Epithelial cell of proximal tubule (primary cell): ENCODE results near the gene OR13C5. TPM values are rescaled to one million over a fixed set of nuclear protein-coding genes. Genes with fewer than 3 reads are reported as not detected.
"Not testable (repeated sequence)": the region's sequence is repeated elsewhere in the genome, so short reads cannot be mapped to it uniquely, and the experiment has no call there.

Experiments used
- DNase-seq: peaks from one replicate; pipeline ENCODE4 v3.0.0-alpha.2; 2011; ENCODE audit warnings: low read depth
- H3K4me3 ChIP-seq: 2 replicates; pipeline ENCODE4 v1.5.1; 2011; ENCODE audit warnings: low read depth, mild to moderate bottlenecking, low read length
- total RNA-seq: library from RNA; depleted of rRNA; stranded (reverse); fragments of >200 nt; gene quantifications from 2 replicates; pipeline ENCODE4 v1.2.3, GENCODE V29; 2015
- TF ChIP-seq, protein P1 (sequence below): conservative IDR thresholded peaks from 2 replicates; pipeline ENCODE4 v1.5.1; 2012; ENCODE audit warnings: low read depth, mild to moderate bottlenecking, low read length

The OR13C5 gene, protein sequence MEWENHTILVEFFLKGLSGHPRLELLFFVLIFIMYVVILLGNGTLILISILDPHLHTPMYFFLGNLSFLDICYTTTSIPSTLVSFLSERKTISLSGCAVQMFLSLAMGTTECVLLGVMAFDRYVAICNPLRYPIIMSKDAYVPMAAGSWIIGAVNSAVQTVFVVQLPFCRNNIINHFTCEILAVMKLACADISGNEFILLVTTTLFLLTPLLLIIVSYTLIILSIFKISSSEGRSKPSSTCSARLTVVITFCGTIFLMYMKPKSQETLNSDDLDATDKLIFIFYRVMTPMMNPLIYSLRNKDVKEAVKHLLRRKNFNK
- total RNA-seq, result not detected in 2 replicates

DNA sequence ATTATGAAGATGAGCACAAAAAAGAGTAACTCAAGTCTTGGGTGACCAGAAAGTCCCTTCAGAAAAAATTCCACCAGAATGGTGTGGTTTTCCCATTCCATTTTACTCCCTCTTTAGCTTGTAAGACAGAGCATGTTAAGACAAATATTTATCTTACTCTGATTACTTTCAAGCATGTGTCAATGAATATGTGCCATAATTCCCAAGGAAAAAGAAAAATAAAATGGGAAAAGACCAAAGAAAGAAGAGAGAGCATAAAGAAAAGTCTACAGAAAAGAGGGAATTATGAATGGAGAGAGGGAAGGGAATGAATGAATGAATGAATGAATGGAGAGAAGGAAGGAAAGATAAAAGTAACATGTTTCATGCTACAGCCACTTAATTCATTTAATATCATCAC lies at the start of gene OR13C5:
Gene OR13C5 (minus strand): TSS at position 101 of the 400 bp plus-strand sequence. CDS start 0 bp downstream, at position 101.
- not testable (repeated sequence) for DNase-seq, H3K4me3 ChIP-seq

DNA sequence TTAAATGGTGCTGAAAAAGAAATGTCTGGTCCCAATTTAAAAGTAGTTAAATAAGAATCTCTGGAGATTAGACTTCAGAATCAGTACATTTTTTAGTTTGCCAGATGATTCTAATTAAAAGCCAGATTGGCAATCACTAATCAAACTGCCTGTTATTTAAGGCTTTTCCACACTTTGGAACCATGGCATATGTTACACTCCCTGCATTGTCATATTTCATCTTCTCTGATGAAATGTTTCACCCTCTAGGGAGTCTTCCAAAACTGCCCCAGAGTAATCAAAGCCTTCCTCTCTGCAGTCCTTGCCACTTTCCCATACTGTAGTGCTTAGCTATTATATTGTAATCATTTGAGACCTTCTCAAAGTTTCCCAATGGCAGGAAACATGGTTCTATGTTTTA lies 36.2 kb upstream of the OR13C5 start:
- TF ChIP-seq, protein P1, sequence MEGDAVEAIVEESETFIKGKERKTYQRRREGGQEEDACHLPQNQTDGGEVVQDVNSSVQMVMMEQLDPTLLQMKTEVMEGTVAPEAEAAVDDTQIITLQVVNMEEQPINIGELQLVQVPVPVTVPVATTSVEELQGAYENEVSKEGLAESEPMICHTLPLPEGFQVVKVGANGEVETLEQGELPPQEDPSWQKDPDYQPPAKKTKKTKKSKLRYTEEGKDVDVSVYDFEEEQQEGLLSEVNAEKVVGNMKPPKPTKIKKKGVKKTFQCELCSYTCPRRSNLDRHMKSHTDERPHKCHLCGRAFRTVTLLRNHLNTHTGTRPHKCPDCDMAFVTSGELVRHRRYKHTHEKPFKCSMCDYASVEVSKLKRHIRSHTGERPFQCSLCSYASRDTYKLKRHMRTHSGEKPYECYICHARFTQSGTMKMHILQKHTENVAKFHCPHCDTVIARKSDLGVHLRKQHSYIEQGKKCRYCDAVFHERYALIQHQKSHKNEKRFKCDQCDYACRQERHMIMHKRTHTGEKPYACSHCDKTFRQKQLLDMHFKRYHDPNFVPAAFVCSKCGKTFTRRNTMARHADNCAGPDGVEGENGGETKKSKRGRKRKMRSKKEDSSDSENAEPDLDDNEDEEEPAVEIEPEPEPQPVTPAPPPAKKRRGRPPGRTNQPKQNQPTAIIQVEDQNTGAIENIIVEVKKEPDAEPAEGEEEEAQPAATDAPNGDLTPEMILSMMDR, result no peak
- H3K4me3 ChIP-seq, result no peak overlapping the region
- no peak for DNase-seq

DNA sequence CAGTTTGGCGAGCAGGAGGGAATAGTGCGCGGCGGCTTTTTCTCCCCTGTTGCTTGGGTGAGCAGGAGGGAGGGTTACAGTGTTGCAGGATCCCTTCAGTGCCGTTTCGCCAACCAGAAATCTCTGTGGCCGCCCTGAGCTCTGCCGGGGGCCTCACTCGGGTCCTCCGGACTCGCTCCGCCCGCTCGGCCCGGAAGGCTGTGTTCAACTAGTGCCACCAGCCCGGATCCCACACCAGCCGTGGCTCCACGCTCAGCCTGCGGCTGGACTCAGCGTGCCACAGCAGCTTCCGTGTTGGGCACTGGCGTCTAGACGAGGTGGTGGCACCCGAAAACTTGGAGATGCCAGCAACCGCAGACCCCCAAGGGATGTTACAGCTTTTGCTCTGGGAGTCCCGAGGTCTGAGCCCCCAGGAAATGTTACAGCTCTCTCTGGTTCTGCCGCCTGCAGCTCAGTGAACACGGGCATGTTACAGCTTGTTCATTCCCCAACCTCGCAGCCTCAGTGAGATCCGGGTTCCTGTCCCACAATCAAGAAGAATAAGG lies 34.8 kb upstream of the OR13C5 start:
- TF ChIP-seq, protein P1, result no peak
- DNase-seq, result no peak
- H3K4me3 ChIP-seq, result no peak overlapping the region

DNA sequence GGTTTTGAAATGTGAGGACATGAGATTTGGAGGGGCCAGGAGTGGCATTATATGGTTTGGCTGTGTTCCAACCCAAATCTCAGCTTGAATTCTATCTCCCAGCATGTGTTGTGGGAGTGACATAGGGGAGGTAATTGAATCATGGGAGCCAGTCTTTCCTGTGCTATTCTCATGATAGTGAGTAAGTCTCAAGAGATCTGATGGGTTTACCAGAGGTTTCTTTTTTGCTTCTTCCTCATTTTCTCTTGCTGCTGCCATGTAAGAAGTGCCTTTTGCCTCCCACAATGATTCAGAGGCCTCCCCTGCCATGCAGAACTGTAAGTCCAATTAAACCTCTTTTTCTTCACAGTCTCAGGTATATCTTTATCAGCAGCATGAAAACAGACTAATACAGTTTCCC lies 26.8 kb upstream of the OR13C5 start:
- not testable (repeated sequence) for H3K4me3 ChIP-seq, DNase-seq

DNA sequence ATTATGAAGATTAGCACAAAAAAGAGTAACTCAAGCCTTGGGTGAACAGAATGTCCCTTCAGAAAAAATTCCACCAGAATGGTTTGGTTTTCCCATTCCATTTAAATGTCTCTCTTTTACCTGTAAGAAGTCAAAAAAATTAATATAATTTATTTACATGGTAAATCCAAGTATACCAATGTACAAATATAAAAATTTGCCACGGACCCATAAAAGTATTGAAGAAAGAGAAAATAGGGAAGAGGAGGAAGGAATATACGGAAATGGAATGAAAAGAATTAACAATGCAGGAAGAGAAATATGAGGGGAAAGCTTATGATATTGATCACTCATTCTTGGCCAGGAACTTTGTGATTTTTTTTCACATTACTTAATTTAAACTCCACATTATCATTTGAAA lies 18.9 kb upstream of the OR13C5 start, which contains the start of gene OR13C9:
Gene OR13C9 (minus strand): TSS at position 101 of the 400 bp plus-strand sequence. CDS start 0 bp downstream, at position 101.
- H3K4me3 ChIP-seq, result no peak within 1 kb of the TSS
- TF ChIP-seq, protein P1, result no peak
- no peak for DNase-seq

DNA sequence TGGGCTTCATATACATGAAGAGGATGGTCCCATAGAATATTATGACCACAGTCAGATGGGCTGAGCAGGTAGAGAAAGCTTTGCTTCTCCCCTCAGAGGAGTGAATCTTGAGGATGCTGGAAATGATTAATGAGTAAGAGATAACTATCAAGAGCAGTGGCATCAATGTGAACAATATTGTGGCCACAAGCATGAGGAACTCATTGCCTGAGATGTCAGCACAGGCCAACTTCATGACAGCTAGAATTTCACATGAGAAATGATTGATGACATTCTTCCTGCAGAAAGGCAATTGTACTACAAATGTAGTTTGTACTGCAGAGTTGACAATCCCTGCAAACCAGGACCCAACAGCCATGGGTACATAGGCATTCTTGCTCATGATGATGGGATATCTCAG lies 18.2 kb upstream of the OR13C5 start:
- H3K4me3 ChIP-seq, result no peak overlapping the region
- no peak for DNase-seq
- TF ChIP-seq, protein P1, result no peak

DNA sequence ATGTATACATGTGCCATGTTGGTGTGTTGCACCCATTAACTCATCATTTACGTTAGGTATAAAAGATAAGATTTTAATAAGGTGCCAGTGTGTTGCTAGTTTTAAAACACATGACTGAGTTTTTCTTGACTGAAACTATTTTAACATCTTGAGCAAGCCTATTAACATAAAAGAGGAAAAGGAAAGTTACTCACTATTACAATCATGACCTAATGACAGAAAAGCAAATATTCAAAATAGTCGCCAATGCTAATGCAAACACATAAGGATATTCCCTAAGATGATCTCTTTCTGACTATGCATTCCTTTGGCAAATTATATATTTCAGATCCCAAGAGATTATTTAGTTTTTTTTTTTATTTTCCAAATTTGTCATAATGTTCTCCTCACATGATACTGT lies 12.0 kb upstream of the OR13C5 start:
- TF ChIP-seq, protein P1, result no peak
- DNase-seq, result no peak
- no peak overlapping the region for H3K4me3 ChIP-seq

DNA sequence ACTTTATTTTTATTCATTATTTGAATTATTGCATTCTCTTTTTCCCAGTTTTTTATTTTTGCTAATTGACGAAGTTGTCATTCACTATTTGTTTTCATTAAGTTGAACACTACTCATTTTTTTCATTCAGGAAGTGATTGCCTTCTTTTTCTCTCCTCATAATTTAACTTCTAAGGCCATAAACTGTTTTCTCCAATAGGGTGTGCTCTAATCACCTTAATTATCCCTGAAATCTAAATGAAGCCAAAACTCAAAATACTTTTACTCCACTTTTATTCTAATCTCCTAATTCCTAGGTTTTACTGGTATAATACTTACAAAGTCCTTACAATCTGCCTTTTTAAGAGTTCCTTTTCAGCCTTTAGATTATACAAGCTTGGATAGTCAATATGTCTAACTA lies 9.1 kb upstream of the OR13C5 start:
- no peak for DNase-seq
- no peak overlapping the region for H3K4me3 ChIP-seq
- TF ChIP-seq, protein P1, result peak; percentile 40
